OCI-LY1 (cell line): ENCODE data around the gene CYP4F11.
"Not testable (repeated sequence)": the region's sequence is repeated elsewhere in the genome, so short reads cannot be mapped to it uniquely, and the experiment has no call there.

Experiments used
- H2AFZ ChIP-seq: fragments of 200-600 bp; sonication (generic), shearing (Covaris generic); 2 replicates; pipeline ENCODE4 v1.6.0; 2014; ENCODE audit warnings: antibody characterized with exemption, mild to moderate bottlenecking, low read length
- H3F3A ChIP-seq: fragments of 200-600 bp; sonication (generic), shearing (Covaris generic); 2 replicates; pipeline ENCODE4 v1.6.0; 2014; ENCODE audit warnings: mild to moderate bottlenecking, antibody characterized with exemption, low read length, moderate library complexity; ENCODE audit not compliant: insufficient read depth
- H3K27ac ChIP-seq: fragments of 200-600 bp; sonication (generic); 2 replicates; pipeline ENCODE4 v1.5.1; 2014; ENCODE audit warnings: low read length, mixed run types, mild to moderate bottlenecking, low read depth; ENCODE audit not compliant: poor library complexity, severe bottlenecking
- H3K27me3 ChIP-seq: fragments of 200-600 bp; sonication (generic); 2 replicates; pipeline ENCODE4 v1.6.0; 2014; ENCODE audit warnings: antibody characterized with exemption, mild to moderate bottlenecking, low read length, moderate library complexity; ENCODE audit not compliant: insufficient read depth
- H3K36me3 ChIP-seq: fragments of 200-600 bp; sonication (generic); 2 replicates; pipeline ENCODE4 v1.6.1; 2014; ENCODE audit warnings: mild to moderate bottlenecking, antibody characterized with exemption, low read length, moderate library complexity, mixed read lengths; ENCODE audit not compliant: insufficient read depth
- H3K4me1 ChIP-seq: fragments of 200-600 bp; sonication (generic); 2 replicates; pipeline ENCODE4 v1.5.1; 2014; ENCODE audit warnings: mild to moderate bottlenecking, low read length, moderate library complexity; ENCODE audit not compliant: insufficient read depth, severe bottlenecking
- H3K4me2 ChIP-seq: fragments of 200-600 bp; sonication (generic), shearing (Covaris generic); 2 replicates; pipeline ENCODE4 v1.6.1; 2014; ENCODE audit warnings: low read length
- H3K4me3 ChIP-seq: fragments of 200-600 bp; sonication (generic); 2 replicates; pipeline ENCODE4 v1.5.1; 2014; ENCODE audit warnings: low read length, low read depth, mild to moderate bottlenecking, mixed read lengths; ENCODE audit not compliant: poor library complexity, severe bottlenecking
- H3K79me2 ChIP-seq: fragments of 200-600 bp; shearing (Covaris generic); 2 replicates; pipeline ENCODE4 v1.6.1; 2016; ENCODE audit warnings: mixed run types, low read length, mixed read lengths; ENCODE audit not compliant: insufficient read depth
- H3K9ac ChIP-seq: fragments of 200-600 bp; sonication (generic), shearing (Covaris generic); 2 replicates; pipeline ENCODE4 v1.6.1; 2014; ENCODE audit warnings: mild to moderate bottlenecking, low read length, mixed read lengths
- H3K9me2 ChIP-seq: fragments of 200-600 bp; sonication (generic), shearing (Covaris generic); 2 replicates; pipeline ENCODE4 v1.6.1; 2014; ENCODE audit warnings: low read depth, mild to moderate bottlenecking, low read length, mixed read lengths
- H3K9me3 ChIP-seq: fragments of 200-600 bp; shearing (Covaris generic); 2 replicates; pipeline ENCODE4 v1.6.1; 2014; ENCODE audit warnings: low read length, mixed read lengths
- H4K20me1 ChIP-seq: fragments of 200-600 bp; sonication (generic), shearing (Covaris generic); 2 replicates; pipeline ENCODE4 v1.6.0; 2016; ENCODE audit warnings: mild to moderate bottlenecking, low read length; ENCODE audit not compliant: insufficient read depth
- EZH2 ChIP-seq: fragments of 200-600 bp; sonication (generic), shearing (Covaris generic); IDR thresholded peaks from 2 replicates; pipeline ENCODE4 v1.8.0; 2017; ENCODE audit warnings: borderline replicate concordance, mixed run types, mild to moderate bottlenecking, antibody characterized with exemption, low read length, moderate library complexity, mixed read lengths
- TF ChIP-seq, protein P1 (sequence below): fragments of 200-600 bp; sonication (generic), shearing (Covaris generic); IDR thresholded peaks from 2 replicates; pipeline ENCODE4 v1.5.1; 2017; ENCODE audit warnings: mild to moderate bottlenecking, antibody characterized with exemption, low read length, moderate library complexity, mixed read lengths

The CYP4F11 gene

DNA sequence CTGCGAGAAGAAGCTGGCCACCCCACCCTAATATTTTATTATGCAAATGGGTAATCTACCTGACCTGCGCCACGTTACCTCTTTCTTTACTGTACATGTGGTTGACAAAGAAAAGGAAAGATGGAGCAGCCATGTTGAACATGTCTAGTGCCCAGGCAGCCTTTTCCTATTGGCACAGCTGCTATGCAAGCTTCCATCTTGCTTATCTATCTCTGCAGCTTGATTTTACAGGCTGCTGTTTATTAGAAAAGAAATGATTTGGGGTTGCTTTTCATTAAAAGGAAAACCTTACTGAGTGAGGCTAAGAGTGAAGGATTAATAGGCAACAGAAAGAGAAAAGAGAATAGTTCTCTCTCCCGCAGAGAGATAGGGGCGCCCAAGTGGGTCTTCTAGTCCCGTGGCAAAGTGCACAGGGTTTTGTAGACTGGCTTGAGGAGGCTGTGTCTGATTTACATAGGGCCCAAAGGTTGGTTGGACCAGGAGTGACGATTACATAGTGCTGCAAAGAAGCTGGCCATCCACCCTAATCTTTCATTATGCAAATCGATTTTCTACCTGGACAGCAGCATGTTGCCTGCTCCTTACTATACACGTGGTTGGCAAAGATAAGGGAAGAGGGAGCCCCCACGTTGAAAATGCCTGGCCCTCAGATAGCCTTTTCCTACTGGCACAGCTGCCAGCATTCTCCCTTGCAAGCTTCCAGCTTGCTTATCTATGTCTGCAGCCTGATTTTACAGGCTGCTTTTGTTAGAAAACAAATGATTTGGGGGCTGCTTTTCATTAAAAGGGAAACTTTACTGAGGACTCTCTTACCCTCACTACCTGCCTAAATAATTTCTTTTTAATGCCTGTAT lies 42.7 kb upstream of the CYP4F11 start:
- Histone ChIP-seq H3K4me3 (no peak overlapping the region), H3K36me3 (no peaks in the 10 kb centered on the region), H3F3A (no peaks in the 10 kb centered on the region), H3K9me3 (no peaks in the 10 kb centered on the region), H4K20me1 (no peaks in the 10 kb centered on the region), H3K27ac (no peak overlapping the region), H3K9me2 (no peaks in the 10 kb centered on the region), H2AFZ (no peak overlapping the region), H3K4me2 (no peak overlapping the region), H3K9ac (no peak overlapping the region), H3K4me1 (no peaks in the 10 kb centered on the region), H3K27me3 (no peaks in the 10 kb centered on the region), H3K79me2 (no peaks in the 10 kb centered on the region)
- no peak for TF ChIP-seq EZH2
- TF ChIP-seq, protein P1, sequence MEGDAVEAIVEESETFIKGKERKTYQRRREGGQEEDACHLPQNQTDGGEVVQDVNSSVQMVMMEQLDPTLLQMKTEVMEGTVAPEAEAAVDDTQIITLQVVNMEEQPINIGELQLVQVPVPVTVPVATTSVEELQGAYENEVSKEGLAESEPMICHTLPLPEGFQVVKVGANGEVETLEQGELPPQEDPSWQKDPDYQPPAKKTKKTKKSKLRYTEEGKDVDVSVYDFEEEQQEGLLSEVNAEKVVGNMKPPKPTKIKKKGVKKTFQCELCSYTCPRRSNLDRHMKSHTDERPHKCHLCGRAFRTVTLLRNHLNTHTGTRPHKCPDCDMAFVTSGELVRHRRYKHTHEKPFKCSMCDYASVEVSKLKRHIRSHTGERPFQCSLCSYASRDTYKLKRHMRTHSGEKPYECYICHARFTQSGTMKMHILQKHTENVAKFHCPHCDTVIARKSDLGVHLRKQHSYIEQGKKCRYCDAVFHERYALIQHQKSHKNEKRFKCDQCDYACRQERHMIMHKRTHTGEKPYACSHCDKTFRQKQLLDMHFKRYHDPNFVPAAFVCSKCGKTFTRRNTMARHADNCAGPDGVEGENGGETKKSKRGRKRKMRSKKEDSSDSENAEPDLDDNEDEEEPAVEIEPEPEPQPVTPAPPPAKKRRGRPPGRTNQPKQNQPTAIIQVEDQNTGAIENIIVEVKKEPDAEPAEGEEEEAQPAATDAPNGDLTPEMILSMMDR = no peak

DNA sequence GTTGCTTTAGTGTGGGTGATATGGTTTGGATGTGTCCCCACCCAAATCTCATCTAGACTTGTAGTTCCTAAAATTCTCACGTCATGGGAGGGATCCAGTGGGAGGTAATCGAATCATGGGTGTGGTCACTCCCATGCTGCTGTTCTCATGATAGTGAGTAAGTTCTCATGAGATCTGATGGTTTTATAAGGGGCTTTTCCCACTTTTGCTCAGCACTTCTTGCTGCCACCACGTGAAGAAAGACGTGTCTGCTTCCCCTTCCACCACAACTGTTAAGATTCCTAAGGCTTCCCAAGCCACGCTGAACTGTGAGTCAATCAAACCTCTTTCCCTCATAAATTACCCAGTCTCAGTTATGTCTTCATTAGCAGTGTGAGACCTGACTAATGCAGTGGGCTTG lies 40.5 kb upstream of the CYP4F11 start:
- H4K20me1 ChIP-seq = no peaks in the 10 kb centered on the region
- H3K9me3 ChIP-seq = no peaks in the 10 kb centered on the region
- H3K4me3 ChIP-seq = no peak overlapping the region
- H3K4me1 ChIP-seq = no peaks in the 10 kb centered on the region
- TF ChIP-seq, protein P1 = no peak
- TF ChIP-seq EZH2 = no peak
- H3K27me3 ChIP-seq = no peaks in the 10 kb centered on the region
- H3K36me3 ChIP-seq = no peaks in the 10 kb centered on the region
- no peak overlapping the region for H3K27ac ChIP-seq
- H3K79me2 ChIP-seq = no peaks in the 10 kb centered on the region
- H3K9ac ChIP-seq = no peak overlapping the region
- H2AFZ ChIP-seq = no peak overlapping the region
- no peaks in the 10 kb centered on the region for H3F3A ChIP-seq
- no peaks in the 10 kb centered on the region for H3K9me2 ChIP-seq
- H3K4me2 ChIP-seq = no peak overlapping the region

- H3K27me3 ChIP-seq, H3K4me1 ChIP-seq, H3K9me3 ChIP-seq, H3K36me3 ChIP-seq, H3K27ac ChIP-seq, H3K9me2 ChIP-seq, H3K4me3 ChIP-seq, H3K9ac ChIP-seq, H3F3A ChIP-seq, H2AFZ ChIP-seq, H3K79me2 ChIP-seq, H4K20me1 ChIP-seq, H3K4me2 ChIP-seq: not testable (repeated sequence)
These were observed 37.7 kb upstream of the CYP4F11 start for GRCh38 chr19:15972043-15972442.
